H1 (cell line): ENCODE measurements around the gene SLC43A1. TPM values are rescaled to one million over a fixed set of nuclear protein-coding genes. Genes with fewer than 3 reads are reported as not detected.

Experiments
- JUND ChIP-seq: IDR thresholded peaks from 2 replicates; pipeline ENCODE4 v1.6.1; 2011; ENCODE audit warnings: mild to moderate bottlenecking, improper control_type of control experiment, low read length
- MAFK ChIP-seq: IDR thresholded peaks from 2 replicates; pipeline ENCODE4 v1.6.1; 2012; ENCODE audit warnings: low read depth, mild to moderate bottlenecking, improper control_type of control experiment, low read length
- SP2 ChIP-seq: IDR thresholded peaks from 2 replicates; pipeline ENCODE4 v1.6.1; 2012; ENCODE audit warnings: mild to moderate bottlenecking, low read length, inconsistent platforms
- TCF12 ChIP-seq: IDR thresholded peaks from 2 replicates; pipeline ENCODE4 v1.6.1; 2011; ENCODE audit warnings: low read depth, mild to moderate bottlenecking, low read length
- polyA plus RNA-seq, 7 experiments: library from polyadenylated mRNA; depleted of rRNA in 3 of 7; stranded (reverse) in 5 of 7; unstranded in 2 of 7; fragments of >200 nt in 5 of 7; fragments of 200-250 nt in 2 of 7; gene quantifications; 1 replicate in 5 of 7; 2 replicates in 1 of 7; 4 replicates in 1 of 7; pipeline versions ENCODE4 v1.2.1 to v1.2.3, GENCODE V29; 2011 to 2013; ENCODE audit warnings: missing spikeins in 2 of 7, mixed read lengths in 2 of 7
- total RNA-seq: library from RNA; stranded (reverse); fragmentation: NEBNext Ultra II Directional; extraction: Animal tissue kit (Norgen Biotek cat#: 25700); gene quantifications from 2 replicates; pipeline ENCODE4 v1.2.1, GENCODE V29; 2021

SLC43A1 gene
- total and polyA plus RNA-seq, 2 of the 8 experiments (the other 6 are each of a cell fraction or from before 2014, with no cell fraction given) = 34.5 to 58.0 TPM

- TF ChIP-seq MAFK = no peak
- no peak for TF ChIP-seq SP2
- TF ChIP-seq JUND = no peak
- no peak for TF ChIP-seq TCF12
Observed at GRCh38 chr11:57556041-57556440, 40.5 kb upstream of the SLC43A1 start (continued).
